Hepatocyte (in vitro differentiated cells): ENCODE data around the gene FRMPD4.

Experiments used
- CTCF ChIP-seq: fragments of 200-600 bp; sonication (generic); IDR thresholded peaks from 2 replicates; pipeline ENCODE4 v1.5.1; 2016; ENCODE audit warnings: antibody characterized with exemption, mild to moderate bottlenecking; ENCODE audit not compliant: poor library complexity
- EZH2phosphoT487 ChIP-seq: fragments of 200-600 bp; sonication (generic); IDR thresholded peaks from one replicate; pipeline ENCODE4 v1.6.1; 2018; ENCODE audit warnings: antibody characterized with exemption, mild to moderate bottlenecking, low read depth, moderate library complexity; ENCODE audit not compliant: unreplicated experiment, severe bottlenecking

GRCh38 chrX:12471061-12471460, 332.8 kb downstream of the FRMPD4 start:
- TF ChIP-seq EZH2phosphoT487 (no peak), CTCF (no peak)
